NOMO-1 treated with DMSO at 0.1 percent for 48 hours (cell line): ENCODE data around the gene GPR78.

Experiments used
- DNase-seq: peaks from one replicate; lab custom pipeline; 2025; ENCODE audit not compliant: unreplicated experiment; lab: John Stamatoyannopoulos, UW

Gene GPR78

GRCh38 chr4:8585721-8586212 lies 5.6 kb downstream of the GPR78 start:
- DNase-seq, result no peak

GRCh38 chr4:8586246-8586645 lies 6.1 kb downstream of the GPR78 start:
- DNase-seq, result no peak

- DNase-seq, result no peak
Measured at GRCh38 chr4:8586671-8587468, 6.7 kb downstream of the GPR78 start.

- DNase-seq, result no peak
Measured at GRCh38 chr4:8587469-8588195, 7.4 kb downstream of the GPR78 start.

GRCh38 chr4:8588196-8588470 lies 7.9 kb downstream of the GPR78 start:
- DNase-seq, result no peak

- DNase-seq, result no peak
Measured at GRCh38 chr4:8589336-8589735, 9.1 kb downstream of the GPR78 start.

GRCh38 chr4:8589823-8590545 lies 9.8 kb downstream of the GPR78 start:
- DNase-seq, result no peak

GRCh38 chr4:8590546-8590880 lies 10.3 kb downstream of the GPR78 start:
- no peak for DNase-seq

- no peak for DNase-seq
Measured at GRCh38 chr4:8591114-8591513, 10.9 kb downstream of the GPR78 start.

GRCh38 chr4:8591626-8592365 lies 11.6 kb downstream of the GPR78 start:
- DNase-seq, result no peak

GRCh38 chr4:8592366-8593263 lies 12.4 kb downstream of the GPR78 start, which contains the start of gene CPZ:
Gene CPZ, plus strand, starts transcription at chr4:8592765. Its CDS starts 69 bp downstream, at chr4:8592834.
- no peak for DNase-seq

- no peak for DNase-seq
Measured at GRCh38 chr4:8593264-8594096, 13.3 kb downstream of the GPR78 start.

- DNase-seq, result peak; percentile 15
Measured at GRCh38 chr4:8594097-8595038, 14.2 kb downstream of the GPR78 start.

- DNase-seq, result no peak
Measured at GRCh38 chr4:8595237-8596087, 15.3 kb downstream of the GPR78 start.

- no peak for DNase-seq
Measured at GRCh38 chr4:8596891-8597290, 16.7 kb downstream of the GPR78 start.

GRCh38 chr4:8597319-8597718 lies 17.1 kb downstream of the GPR78 start:
- DNase-seq, result no peak

GRCh38 chr4:8597791-8598190 lies 17.6 kb downstream of the GPR78 start:
- DNase-seq, result no peak
